Erythroblast (primary cell): ENCODE measurements around the gene PRRT3.
"Not testable (repeated sequence)": the region's sequence is repeated elsewhere in the genome, so short reads cannot be mapped to it uniquely, and the experiment has no call there.

Experiments used
- DNase-seq, 2 experiments: peaks; one replicate each; lab custom pipeline; 2025; lab: John Stamatoyannopoulos, UW
- GATA1 ChIP-seq: IDR thresholded peaks from 2 replicates; pipeline ENCODE4 v1.6.1; 2011; ENCODE audit warnings: low read depth, mild to moderate bottlenecking, control low read depth, low read length, moderate library complexity
- POLR2A ChIP-seq: IDR thresholded peaks from 2 replicates; pipeline ENCODE4 v1.6.1; 2011; ENCODE audit warnings: mild to moderate bottlenecking, low read length

PRRT3 gene

GRCh38 chr3:9903238-9903624, 49.0 kb downstream of the PRRT3 start:
- no peak for TF ChIP-seq POLR2A
- TF ChIP-seq GATA1, result no peak

DNA sequence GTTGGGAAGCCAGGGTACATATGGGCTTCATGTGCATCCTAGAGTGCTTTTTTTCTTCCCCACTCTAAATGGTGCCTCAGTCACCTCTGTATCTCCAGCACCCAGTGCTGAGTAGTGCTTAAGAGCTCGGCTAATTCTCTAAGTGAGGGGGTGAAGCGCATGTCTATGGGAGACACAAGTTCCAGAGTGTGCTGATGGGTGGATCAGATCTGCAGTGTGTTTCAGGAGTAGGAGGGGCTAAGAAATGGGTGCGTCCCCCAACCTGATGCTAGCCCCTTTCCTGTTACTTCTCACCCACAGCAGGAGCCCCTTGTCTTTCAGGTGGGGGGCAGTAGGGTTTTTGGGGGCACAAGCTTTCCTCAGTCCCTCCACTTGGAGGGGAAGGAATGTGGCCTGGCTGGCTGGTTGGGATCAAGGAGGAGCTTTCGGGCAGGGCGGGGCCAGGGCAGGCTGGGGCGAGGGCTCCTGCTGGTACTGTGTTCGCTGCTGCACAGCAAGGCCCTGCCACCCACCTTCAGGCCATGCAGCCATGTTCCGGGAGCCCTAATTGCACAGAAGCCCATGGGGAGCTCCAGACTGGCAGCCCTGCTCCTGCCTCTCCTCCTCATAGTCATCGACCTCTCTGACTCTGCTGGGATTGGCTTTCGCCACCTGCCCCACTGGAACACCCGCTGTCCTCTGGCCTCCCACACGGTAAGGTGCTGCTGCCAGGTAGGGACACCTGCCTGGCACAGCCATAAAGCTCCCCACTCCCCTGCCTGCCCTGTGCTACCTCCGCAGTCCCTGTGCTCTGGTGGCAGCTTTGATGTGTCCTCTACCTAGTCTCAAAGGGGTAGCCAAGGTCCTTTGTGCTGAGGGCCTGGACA, 49.6 kb downstream of the PRRT3 start, which contains the start of gene IL17RE:
IL17RE (plus strand) TSS at position 477 of the 866 bp plus-strand sequence; CDS start at position 562, 85 bp downstream.
- peak; percentile 31 to 38 for DNase-seq
- TF ChIP-seq GATA1 (no peak), POLR2A (no peak)

More at GRCh38 chr3:9903238-9903624, 49.0 kb downstream of the PRRT3 start:
- no peak for DNase-seq

DNA sequence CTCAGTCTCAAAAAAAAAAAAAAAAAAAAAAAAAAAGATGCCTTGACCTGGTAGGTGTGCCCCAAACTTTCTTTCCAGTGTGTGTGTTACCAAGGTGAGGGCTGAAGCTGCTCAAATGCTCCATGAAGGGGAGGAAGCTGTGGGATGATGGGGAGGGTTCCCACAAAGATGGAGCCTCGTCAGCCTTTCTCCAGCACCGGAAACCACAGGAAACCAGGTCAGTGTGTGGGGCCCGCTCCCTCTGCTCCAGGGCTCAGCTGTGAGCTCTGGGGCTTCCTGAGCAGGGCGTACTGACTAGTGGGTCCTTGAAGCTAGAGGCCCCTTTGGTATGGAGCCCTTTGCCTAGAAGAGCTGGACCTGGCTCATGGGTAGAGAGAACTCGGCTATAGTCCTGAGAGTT, 50.2 kb downstream of the PRRT3 start:
- no peak for DNase-seq
- TF ChIP-seq POLR2A (no peak), GATA1 (no peak)

DNA sequence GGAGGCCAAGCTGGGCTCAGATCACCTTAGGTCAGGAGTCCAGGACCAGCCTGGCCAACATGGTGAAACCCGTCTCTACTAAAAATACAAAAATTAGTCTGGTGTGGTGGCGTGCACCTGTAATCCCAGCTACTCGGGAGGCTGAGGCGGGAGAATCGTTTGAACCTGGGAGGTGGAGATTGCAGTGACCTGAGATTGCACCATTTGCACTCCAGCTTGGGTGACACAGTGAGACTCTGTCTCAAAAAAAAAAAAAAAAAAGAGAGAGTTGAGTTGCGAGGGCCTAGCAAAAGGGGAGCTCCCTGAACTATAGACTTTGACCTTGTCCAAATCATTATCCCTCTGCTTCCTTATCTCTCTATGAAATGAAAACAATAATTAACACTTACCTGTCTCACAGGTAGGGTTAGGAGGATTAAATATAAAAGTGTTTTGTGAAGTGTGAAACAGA, 51.2 kb downstream of the PRRT3 start:
- not testable (repeated sequence) for DNase-seq

DNA sequence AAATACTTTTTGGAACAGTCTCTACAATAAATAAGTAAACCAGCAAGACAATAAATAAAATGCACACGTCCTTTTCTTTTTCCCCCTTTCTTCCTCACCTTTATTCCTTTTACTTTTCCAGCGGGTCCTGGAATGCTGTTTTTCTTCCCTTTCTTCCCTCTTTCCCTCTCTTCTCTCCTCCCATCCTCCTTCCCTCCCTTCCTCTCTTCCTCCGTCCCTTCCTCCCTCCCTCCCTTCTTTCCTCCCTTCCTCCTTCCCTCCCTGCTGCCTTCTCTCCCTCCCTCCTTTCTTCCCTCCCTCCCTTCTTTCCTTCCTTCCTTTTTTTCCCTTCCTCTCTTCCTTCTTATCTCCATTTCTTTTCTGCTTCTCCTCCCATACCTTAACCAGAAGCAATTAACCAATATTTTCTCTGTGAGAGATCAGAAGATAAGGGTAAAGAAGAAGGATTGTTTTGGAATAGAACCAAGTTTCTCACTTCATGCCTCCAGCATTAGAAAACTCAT, 52.9 kb downstream of the PRRT3 start:
- DNase-seq, result no peak
- TF ChIP-seq POLR2A (no peak), GATA1 (no peak)

DNA sequence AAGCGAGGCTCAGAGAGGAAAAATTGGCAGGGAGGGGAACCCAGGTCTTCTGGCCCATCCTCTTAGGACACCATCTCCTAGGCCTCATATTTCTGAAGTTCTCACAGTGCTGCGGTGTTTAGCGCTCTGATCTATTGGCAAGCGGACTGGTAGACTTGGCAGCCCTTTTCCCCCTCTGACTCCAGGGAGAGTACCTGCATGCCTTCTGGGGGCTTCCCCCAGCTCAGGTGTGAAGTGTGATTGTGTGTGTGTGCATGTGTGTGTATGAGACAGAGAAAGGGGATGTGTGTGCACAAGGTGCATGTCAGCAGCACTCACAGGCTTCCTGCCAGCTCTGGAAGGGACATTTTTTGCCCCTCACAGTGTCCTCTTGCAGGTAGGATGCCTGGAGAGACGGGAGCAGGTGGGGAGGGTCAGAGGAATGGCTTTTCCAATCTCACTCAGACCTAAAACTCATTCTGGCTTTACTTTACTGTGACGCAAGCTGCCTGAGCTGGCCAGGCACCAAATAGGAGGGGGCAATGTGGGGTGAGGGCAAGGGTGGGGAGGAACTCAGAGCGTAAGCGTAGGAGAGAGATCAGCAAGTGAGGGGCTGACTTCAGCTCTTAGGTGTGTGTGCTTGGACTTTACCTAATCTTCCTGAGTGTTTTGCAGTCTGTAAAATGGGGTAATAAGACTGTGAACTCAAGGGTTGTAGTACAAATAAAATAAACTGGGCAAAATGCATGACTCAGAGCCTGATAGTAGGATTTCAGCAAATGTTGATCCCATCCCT, 53.6 kb downstream of the PRRT3 start:
- no peak for DNase-seq
- TF ChIP-seq GATA1 (no peak), POLR2A (no peak)

DNA sequence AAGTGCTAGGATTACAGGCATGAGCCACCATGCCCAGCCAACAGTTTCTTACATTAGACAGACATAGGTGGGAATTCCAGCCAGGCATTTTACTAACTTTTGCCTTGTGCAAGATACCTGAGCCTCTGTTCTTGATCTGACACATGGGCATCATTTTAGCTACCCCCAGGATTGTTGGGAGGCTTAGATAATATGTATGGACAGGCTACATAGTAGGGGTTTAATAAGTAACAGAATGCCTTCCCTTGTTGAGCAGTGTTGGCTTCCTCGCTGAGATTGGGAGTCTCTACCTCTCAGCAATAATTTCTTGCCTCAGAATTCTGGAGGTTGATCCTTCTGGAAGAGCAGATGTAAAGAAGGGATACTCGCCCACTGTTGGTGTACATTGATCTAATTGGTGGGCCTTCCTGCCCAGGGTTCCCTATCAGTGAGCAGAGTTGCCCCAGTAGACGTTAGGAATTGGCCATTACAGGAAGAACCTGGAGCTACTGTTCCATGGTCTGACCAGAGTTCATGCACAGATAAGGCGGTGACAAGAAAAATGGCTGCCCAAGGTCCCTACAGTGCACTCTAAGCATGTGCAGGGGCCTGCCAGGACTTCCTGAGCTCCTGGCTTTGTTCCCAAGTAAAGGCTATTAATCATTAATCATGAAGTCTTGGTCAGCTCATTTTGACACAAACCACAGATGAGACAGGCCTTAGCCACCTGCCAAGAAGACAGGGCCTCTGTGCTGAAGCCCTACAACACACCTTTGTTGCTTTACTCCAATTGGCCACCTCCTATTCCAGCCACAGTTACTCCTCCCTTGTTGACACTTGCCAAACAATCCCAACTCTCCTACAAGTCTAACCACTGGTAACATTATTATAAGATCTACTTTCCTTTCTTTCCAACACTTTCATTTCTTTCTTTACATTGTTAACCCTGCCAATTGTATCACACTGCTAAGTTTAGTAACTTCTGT, 54.5 kb downstream of the PRRT3 start:
- peak in 1 of 2 experiments; percentile 23 for DNase-seq

GRCh38 chr3:9896755-9897407, 55.3 kb downstream of the PRRT3 start:
- not testable (repeated sequence) for DNase-seq

More for the DNA sequence above, 54.5 kb downstream of the PRRT3 start:
- TF ChIP-seq POLR2A (no peak), GATA1 (no peak)

GRCh38 chr3:9895715-9896114, 56.5 kb downstream of the PRRT3 start:
- DNase-seq, result not testable (repeated sequence)
